Panc1 (cell line): Measurements from ENCODE around the gene ZIC4. TPM values are rescaled to one million over a fixed set of nuclear protein-coding genes. Genes with fewer than 3 reads are reported as not detected.

Experiments used
- ATAC-seq: fragments of 200-7000 bp; cut with Tn5 transposase; 2 replicates; pipeline ENCODE4 v1.9.1; 2020; ENCODE audit warnings: mild to moderate bottlenecking, moderate library complexity
- BruUV-seq: library from RNA; stranded (reverse); fragments of 400-500 nt; replicated peaks from 2 replicates; lab custom pipeline; 2021; lab: Mats Ljungman, UMichigan
- CTCF ChIA-PET: fragments of 300-600 bp; sonication (Branson Sonifier 250); formaldehyde crosslinking; loops from one replicate; lab custom pipeline; 2022; ENCODE audit warnings: antibody characterized with exemption; lab: Charles Lee
- POLR2A ChIA-PET: fragments of 300-600 bp; sonication (Branson Sonifier 250); formaldehyde crosslinking; loops from one replicate; lab custom pipeline; 2022; ENCODE audit warnings: antibody characterized with exemption; lab: Charles Lee
- DNase-seq: peaks from one replicate; pipeline ENCODE4 v3.0.0-alpha.2; 2010; ENCODE audit warnings: low read depth, low spot score
- H3K27ac ChIP-seq: 2 replicates; pipeline ENCODE4 v1.5.1; 2011; ENCODE audit warnings: mild to moderate bottlenecking, low read length, inconsistent platforms
- H3K27me3 ChIP-seq: fragments of 200-500 bp; sonication (Bioruptor generic); 2 replicates; pipeline ENCODE4 v1.6.0; 2014; ENCODE audit warnings: low read length, inconsistent platforms; ENCODE audit not compliant: control insufficient read depth, insufficient read depth
- H3K36me3 ChIP-seq: fragments of 200-500 bp; sonication (Bioruptor generic); 2 replicates; pipeline ENCODE4 v1.5.1; 2014; ENCODE audit warnings: inconsistent platforms, mild to moderate bottlenecking, low read length, moderate library complexity; ENCODE audit not compliant: control insufficient read depth, insufficient read depth
- H3K4me1 ChIP-seq: 2 replicates; pipeline ENCODE4 v1.5.1; 2011; ENCODE audit warnings: inconsistent platforms, mild to moderate bottlenecking, low read length, moderate library complexity; ENCODE audit not compliant: control insufficient read depth, insufficient read depth
- H3K4me3 ChIP-seq, 2 experiments: 2 replicates each; pipeline ENCODE4 v1.5.1; 2011 to 2012; ENCODE audit warnings: low read depth in 2 of 2, low read length in 2 of 2, mild to moderate bottlenecking in 2 of 2, inconsistent platforms in 1 of 2, moderate library complexity in 1 of 2
- H3K9me3 ChIP-seq: fragments of 200-500 bp; sonication (Bioruptor generic); 2 replicates; pipeline ENCODE4 v1.5.1; 2014; ENCODE audit warnings: low read depth, mild to moderate bottlenecking, inconsistent platforms, low read length, moderate library complexity; ENCODE audit not compliant: control insufficient read depth, insufficient read depth
- POLR2AphosphoS5 ChIP-seq: IDR thresholded peaks from 2 replicates; pipeline ENCODE4 v1.6.1; 2012; ENCODE audit warnings: mild to moderate bottlenecking, low read depth, low read length, moderate library complexity
- SIN3A ChIP-seq: IDR thresholded peaks from 2 replicates; pipeline ENCODE4 v1.6.1; 2012; ENCODE audit warnings: low read depth, mild to moderate bottlenecking, low read length, moderate library complexity, borderline replicate concordance; ENCODE audit not compliant: insufficient read depth
- TCF7L2 ChIP-seq: IDR thresholded peaks from 2 replicates; pipeline ENCODE4 v1.6.1; 2011; ENCODE audit warnings: mild to moderate bottlenecking, low read depth, low read length, inconsistent platforms
- in situ Hi-C: cut with HindIII; loops from 2 replicates; pipeline ENCODE4 v1.10.0; 2016; ENCODE audit warnings: low sequenced_read_pairs, low pct_unique_long_range_greater_than_20kb
- intact Hi-C: fragments of 100-400 bp; cut with micrococcal nuclease; formaldehyde crosslinking; loops from one replicate; pipeline ENCODE4 v1.10.0; 2022; ENCODE audit not compliant: unreplicated experiment
- total RNA-seq: library from RNA; stranded (reverse); gene quantifications from one replicate; pipeline ENCODE4 v1.2.1, GENCODE V29; 2021; ENCODE audit not compliant: unreplicated experiment
- TF ChIP-seq, protein P1 (sequence below), 2 experiments: IDR thresholded peaks; 2 replicates each; pipeline ENCODE4 v1.6.1; 2011 to 2012; ENCODE audit warnings: low read depth in 2 of 2, control low read depth in 1 of 2, low read length in 1 of 2, mild to moderate bottlenecking in 1 of 2, moderate library complexity in 1 of 2; ENCODE audit not compliant: insufficient read depth in 1 of 2
- TF ChIP-seq, protein P2 (sequence below): fragments of 450-650 bp; IDR thresholded peaks from 2 replicates; pipeline ENCODE4 v1.5.1; 2017; ENCODE audit warnings: mild to moderate bottlenecking

Gene ZIC4
- total RNA-seq, 1 experiment from 2014 or later: not detected

- CTCF ChIA-PET: no interaction called here
- ATAC-seq (no peak), DNase-seq (no peak)
- POLR2A ChIA-PET: interaction anchor here (0.6 kb wide), 1 partner anchor 8 kb away, joined by 4 read pairs; no protein-coding TSS in a partner anchor
- BruUV-seq: no TSS peak
- Histone ChIP-seq H3K36me3 (no peaks in the 10 kb centered on the region), H3K27me3 (no peaks in the 10 kb centered on the region), H3K4me1 (no peaks in the 10 kb centered on the region), H3K9me3 (no peaks in the 10 kb centered on the region), H3K27ac (no peak overlapping the region), H3K4me3 (no peak overlapping the region)
- TF ChIP-seq POLR2AphosphoS5 (no peak), SIN3A (no peak), TCF7L2 (no peak)
- TF ChIP-seq, protein P1, sequence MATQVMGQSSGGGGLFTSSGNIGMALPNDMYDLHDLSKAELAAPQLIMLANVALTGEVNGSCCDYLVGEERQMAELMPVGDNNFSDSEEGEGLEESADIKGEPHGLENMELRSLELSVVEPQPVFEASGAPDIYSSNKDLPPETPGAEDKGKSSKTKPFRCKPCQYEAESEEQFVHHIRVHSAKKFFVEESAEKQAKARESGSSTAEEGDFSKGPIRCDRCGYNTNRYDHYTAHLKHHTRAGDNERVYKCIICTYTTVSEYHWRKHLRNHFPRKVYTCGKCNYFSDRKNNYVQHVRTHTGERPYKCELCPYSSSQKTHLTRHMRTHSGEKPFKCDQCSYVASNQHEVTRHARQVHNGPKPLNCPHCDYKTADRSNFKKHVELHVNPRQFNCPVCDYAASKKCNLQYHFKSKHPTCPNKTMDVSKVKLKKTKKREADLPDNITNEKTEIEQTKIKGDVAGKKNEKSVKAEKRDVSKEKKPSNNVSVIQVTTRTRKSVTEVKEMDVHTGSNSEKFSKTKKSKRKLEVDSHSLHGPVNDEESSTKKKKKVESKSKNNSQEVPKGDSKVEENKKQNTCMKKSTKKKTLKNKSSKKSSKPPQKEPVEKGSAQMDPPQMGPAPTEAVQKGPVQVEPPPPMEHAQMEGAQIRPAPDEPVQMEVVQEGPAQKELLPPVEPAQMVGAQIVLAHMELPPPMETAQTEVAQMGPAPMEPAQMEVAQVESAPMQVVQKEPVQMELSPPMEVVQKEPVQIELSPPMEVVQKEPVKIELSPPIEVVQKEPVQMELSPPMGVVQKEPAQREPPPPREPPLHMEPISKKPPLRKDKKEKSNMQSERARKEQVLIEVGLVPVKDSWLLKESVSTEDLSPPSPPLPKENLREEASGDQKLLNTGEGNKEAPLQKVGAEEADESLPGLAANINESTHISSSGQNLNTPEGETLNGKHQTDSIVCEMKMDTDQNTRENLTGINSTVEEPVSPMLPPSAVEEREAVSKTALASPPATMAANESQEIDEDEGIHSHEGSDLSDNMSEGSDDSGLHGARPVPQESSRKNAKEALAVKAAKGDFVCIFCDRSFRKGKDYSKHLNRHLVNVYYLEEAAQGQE (IDR thresholded peaks at IDR 0.05; ENCODE audit: insufficient read depth in 1 of 2, low read depth in 2 of 2, low read length in 1 of 2): no peak
- TF ChIP-seq, protein P2, sequence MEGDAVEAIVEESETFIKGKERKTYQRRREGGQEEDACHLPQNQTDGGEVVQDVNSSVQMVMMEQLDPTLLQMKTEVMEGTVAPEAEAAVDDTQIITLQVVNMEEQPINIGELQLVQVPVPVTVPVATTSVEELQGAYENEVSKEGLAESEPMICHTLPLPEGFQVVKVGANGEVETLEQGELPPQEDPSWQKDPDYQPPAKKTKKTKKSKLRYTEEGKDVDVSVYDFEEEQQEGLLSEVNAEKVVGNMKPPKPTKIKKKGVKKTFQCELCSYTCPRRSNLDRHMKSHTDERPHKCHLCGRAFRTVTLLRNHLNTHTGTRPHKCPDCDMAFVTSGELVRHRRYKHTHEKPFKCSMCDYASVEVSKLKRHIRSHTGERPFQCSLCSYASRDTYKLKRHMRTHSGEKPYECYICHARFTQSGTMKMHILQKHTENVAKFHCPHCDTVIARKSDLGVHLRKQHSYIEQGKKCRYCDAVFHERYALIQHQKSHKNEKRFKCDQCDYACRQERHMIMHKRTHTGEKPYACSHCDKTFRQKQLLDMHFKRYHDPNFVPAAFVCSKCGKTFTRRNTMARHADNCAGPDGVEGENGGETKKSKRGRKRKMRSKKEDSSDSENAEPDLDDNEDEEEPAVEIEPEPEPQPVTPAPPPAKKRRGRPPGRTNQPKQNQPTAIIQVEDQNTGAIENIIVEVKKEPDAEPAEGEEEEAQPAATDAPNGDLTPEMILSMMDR: no peak
- intact Hi-C loops (no loop called here), in situ Hi-C loops (no loop called here)
Measured at GRCh38 chr3:147385059-147386012, 21.0 kb downstream of the ZIC4 start.

- Histone ChIP-seq H3K4me3 (no peak overlapping the region), H3K4me1 (no peaks in the 10 kb centered on the region), H3K27me3 (no peaks in the 10 kb centered on the region), H3K36me3 (no peaks in the 10 kb centered on the region), H3K9me3 (no peaks in the 10 kb centered on the region), H3K27ac (no peak overlapping the region)
- no peak for ATAC-seq
- no peak for DNase-seq
- in situ Hi-C loops: no loop called here
- intact Hi-C loops: no loop called here
- no TSS peak for BruUV-seq
- TF ChIP-seq TCF7L2 (no peak), POLR2AphosphoS5 (no peak), SIN3A (no peak)
- TF ChIP-seq, protein P2: peak; percentile 19; the same call in 1 of the 2 replicates
- TF ChIP-seq, protein P1 (IDR thresholded peaks at IDR 0.05; ENCODE audit: insufficient read depth in 1 of 2, low read depth in 2 of 2, low read length in 1 of 2): no peak
- POLR2A ChIA-PET: interaction anchor here (0.6 kb wide), 1 partner anchor 9 kb away, joined by 4 read pairs; no protein-coding TSS in a partner anchor
- CTCF ChIA-PET: no interaction called here
Measured at GRCh38 chr3:147384210-147385058, 21.9 kb downstream of the ZIC4 start.
